Natural killer cell (primary cell): ENCODE data around the gene SLC22A23. TPM values are rescaled to one million over a fixed set of nuclear protein-coding genes. Genes with fewer than 3 reads are reported as not detected.
"Not testable (repeated sequence)": the region's sequence is repeated elsewhere in the genome, so short reads cannot be mapped to it uniquely, and the experiment has no call there.

Experiments used
- ATAC-seq, 3 donors: fragments of 150-1000 bp in 2 of 3; fragments of 200-7000 bp in 1 of 3; cut with Tn5 transposase; 1 replicate in 1 of 3; 2 replicates in 2 of 3; pipeline ENCODE4 v1.10.0; 2021; ENCODE audit warnings: mild to moderate bottlenecking in 2 of 3, moderate library complexity in 2 of 3
- DNase-seq, 2 donors: peaks; one replicate each; pipeline versions ENCODE4 v3.0.0 to v3.0.0-alpha.2; 2013 to 2021; ENCODE audit warnings: mixed read lengths in 1 of 2
- H3K27ac ChIP-seq: one replicate; pipeline ENCODE4 v1.5.1; 2013; ENCODE audit warnings: mild to moderate bottlenecking, low read length
- H3K27me3 ChIP-seq: one replicate; pipeline ENCODE4 v1.6.1; 2013; ENCODE audit warnings: low read length; ENCODE audit not compliant: control insufficient read depth, insufficient read depth
- H3K36me3 ChIP-seq: one replicate; pipeline ENCODE4 v1.6.1; 2013; ENCODE audit warnings: low read length; ENCODE audit not compliant: control insufficient read depth, insufficient read depth
- H3K4me1 ChIP-seq: one replicate; pipeline ENCODE4 v1.6.1; 2013; ENCODE audit warnings: low read length; ENCODE audit not compliant: control insufficient read depth, insufficient read depth
- H3K4me3 ChIP-seq: one replicate; pipeline ENCODE4 v1.5.1; 2013; ENCODE audit warnings: low read length
- H3K9me3 ChIP-seq: one replicate; pipeline ENCODE4 v1.6.1; 2013; ENCODE audit warnings: low read length; ENCODE audit not compliant: control insufficient read depth, insufficient read depth
- H3K27ac Mint-ChIP-seq, 2 donors: one replicate each; pipeline ENCODE4 v1.8.0; 2022; ENCODE audit warnings: mild to moderate bottlenecking in 2 of 2, mixed read lengths in 2 of 2, moderate library complexity in 1 of 2
- H3K27me3 Mint-ChIP-seq, 2 donors: one replicate each; pipeline ENCODE4 v1.8.0; 2022; ENCODE audit warnings: low read depth in 2 of 2, mixed read lengths in 2 of 2
- H3K36me3 Mint-ChIP-seq: one replicate; pipeline ENCODE4 v1.8.0; 2022; ENCODE audit warnings: mixed read lengths
- H3K4me1 Mint-ChIP-seq, 2 donors: one replicate each; pipeline ENCODE4 v1.8.0; 2022; ENCODE audit warnings: mixed read lengths in 2 of 2
- H3K4me3 Mint-ChIP-seq: one replicate; pipeline ENCODE4 v1.8.0; 2022; ENCODE audit warnings: mild to moderate bottlenecking, moderate library complexity, mixed read lengths
- H3K9me3 Mint-ChIP-seq, 2 donors: one replicate each; pipeline ENCODE4 v1.8.0; 2022; ENCODE audit warnings: mixed read lengths in 2 of 2
- CTCF ChIP-seq: fragments of 200-600 bp; IDR thresholded peaks from one replicate; pipeline ENCODE4 v1.8.0; 2022; ENCODE audit warnings: antibody characterized with exemption
- WGBS: methylation state at CpG from one replicate; pipeline ENCODE4 v1.1.7; 2013; ENCODE audit warnings: missing lambda C conversion rate; ENCODE audit not compliant: insufficient coverage; 5-methylcytosine and 5-hydroxymethylcytosine counted together
- intact Hi-C: fragments of 100-400 bp; cut with micrococcal nuclease; formaldehyde crosslinking; loops from one replicate; pipeline ENCODE4 v1.14.2; 2022
- total RNA-seq, 4 donors: library from RNA; stranded (reverse); fragments of 120-200 nt in 1 of 4; gene quantifications; one replicate each; pipeline versions ENCODE4 v1.2.3 to v1.2.4, GENCODE V29; 2013 to 2022

Gene SLC22A23
- total RNA-seq, 3 donors from 2014 or later (not counting 1 experiment from before 2014, with no cell fraction given): 0.24 to 0.79 (median 0.38) TPM

- Histone ChIP-seq H3K4me3 (no peak overlapping the region), H3K9me3 (no peaks in the 10 kb centered on the region), H3K4me1 (peaks cover 10% of the 10 kb centered on the region), H3K36me3 (no peaks in the 10 kb centered on the region), H3K27ac (no peak overlapping the region), H3K27me3 (peaks cover 3% of the 10 kb centered on the region)
- no peak for TF ChIP-seq CTCF
- WGBS: 93% methylated on average over 3 of the region's 3 CpGs
- intact Hi-C loops: loop anchor here (5.0 kb wide), 1 partner anchor 253 kb away; the partner anchor contains the start of gene NQO2
- no peaks in the 10 kb centered on the region for H3K9me3 Mint-ChIP-seq
- H3K27me3 Mint-ChIP-seq: peaks cover 32 to 41% of the 10 kb centered on the region in 2 donors
- H3K27ac Mint-ChIP-seq: no peak overlapping the region
- no peaks in the 10 kb centered on the region for H3K36me3 Mint-ChIP-seq
- DNase-seq (no peak), ATAC-seq (no peak)
- H3K4me3 Mint-ChIP-seq: no peak overlapping the region
- H3K4me1 Mint-ChIP-seq: peaks cover 8 to 12% of the 10 kb centered on the region in 2 donors
These were observed 207.0 kb downstream of the SLC22A23 start for GRCh38 chr6:3249821-3250220.

GRCh38 chr6:3247255-3248146, 209.3 kb downstream of the SLC22A23 start:
- intact Hi-C loops: no loop called here
- Histone ChIP-seq H3K9me3 (no peaks in the 10 kb centered on the region), H3K4me3 (no peak overlapping the region), H3K4me1 (peaks cover 10% of the 10 kb centered on the region), H3K36me3 (no peaks in the 10 kb centered on the region), H3K27me3 (peaks cover 5% of the 10 kb centered on the region), H3K27ac (no peak overlapping the region)
- peaks cover 48 to 61% of the 10 kb centered on the region in 2 donors for H3K27me3 Mint-ChIP-seq
- no peak overlapping the region for H3K4me3 Mint-ChIP-seq
- no peaks in the 10 kb centered on the region for H3K36me3 Mint-ChIP-seq
- TF ChIP-seq CTCF: no peak
- no peak for DNase-seq
- no peak for ATAC-seq
- WGBS: 65% methylated on average over 36 of the region's 36 CpGs
- no peaks in the 10 kb centered on the region for H3K9me3 Mint-ChIP-seq
- no peak overlapping the region for H3K27ac Mint-ChIP-seq
- peaks cover 8 to 12% of the 10 kb centered on the region in 2 donors for H3K4me1 Mint-ChIP-seq

GRCh38 chr6:3245216-3245615, 211.6 kb downstream of the SLC22A23 start:
- H3K9me3 Mint-ChIP-seq: no peaks in the 10 kb centered on the region
- no peak overlapping the region for H3K4me3 ChIP-seq
- no peaks in the 10 kb centered on the region for H3K9me3 ChIP-seq
- no peak overlapping the region for H3K27ac ChIP-seq
- H3K27me3 ChIP-seq: peaks cover 4% of the 10 kb centered on the region
- TF ChIP-seq CTCF: no peak
- DNase-seq (no peak), ATAC-seq (no peak)
- no peak overlapping the region for H3K4me3 Mint-ChIP-seq
- H3K4me1 ChIP-seq: no peaks in the 10 kb centered on the region
- H3K27ac Mint-ChIP-seq: no peak overlapping the region
- intact Hi-C loops: no loop called here
- H3K36me3 ChIP-seq: no peaks in the 10 kb centered on the region
- no peaks in the 10 kb centered on the region for H3K36me3 Mint-ChIP-seq
- no peaks in the 10 kb centered on the region for H3K4me1 Mint-ChIP-seq
- WGBS: 92% methylated on average over 5 of the region's 5 CpGs
- peaks cover 40 to 71% of the 10 kb centered on the region in 2 donors for H3K27me3 Mint-ChIP-seq

- H3K4me3 Mint-ChIP-seq, H3K4me3 ChIP-seq, H3K27me3 ChIP-seq, H3K4me1 Mint-ChIP-seq, H3K36me3 ChIP-seq, DNase-seq, ATAC-seq, H3K27ac ChIP-seq, H3K9me3 Mint-ChIP-seq, intact Hi-C loops, H3K9me3 ChIP-seq, H3K27ac Mint-ChIP-seq, H3K36me3 Mint-ChIP-seq, H3K4me1 ChIP-seq: not testable (repeated sequence)
- WGBS: 98% methylated on average over 7 of the region's 7 CpGs
- H3K27me3 Mint-ChIP-seq: peaks cover 41 to 71% of the 10 kb centered on the region in 2 donors
These were observed 212.1 kb downstream of the SLC22A23 start for GRCh38 chr6:3244832-3245161.
